ENCODE data around the gene MOB3A.

The MOB3A gene

DNA sequence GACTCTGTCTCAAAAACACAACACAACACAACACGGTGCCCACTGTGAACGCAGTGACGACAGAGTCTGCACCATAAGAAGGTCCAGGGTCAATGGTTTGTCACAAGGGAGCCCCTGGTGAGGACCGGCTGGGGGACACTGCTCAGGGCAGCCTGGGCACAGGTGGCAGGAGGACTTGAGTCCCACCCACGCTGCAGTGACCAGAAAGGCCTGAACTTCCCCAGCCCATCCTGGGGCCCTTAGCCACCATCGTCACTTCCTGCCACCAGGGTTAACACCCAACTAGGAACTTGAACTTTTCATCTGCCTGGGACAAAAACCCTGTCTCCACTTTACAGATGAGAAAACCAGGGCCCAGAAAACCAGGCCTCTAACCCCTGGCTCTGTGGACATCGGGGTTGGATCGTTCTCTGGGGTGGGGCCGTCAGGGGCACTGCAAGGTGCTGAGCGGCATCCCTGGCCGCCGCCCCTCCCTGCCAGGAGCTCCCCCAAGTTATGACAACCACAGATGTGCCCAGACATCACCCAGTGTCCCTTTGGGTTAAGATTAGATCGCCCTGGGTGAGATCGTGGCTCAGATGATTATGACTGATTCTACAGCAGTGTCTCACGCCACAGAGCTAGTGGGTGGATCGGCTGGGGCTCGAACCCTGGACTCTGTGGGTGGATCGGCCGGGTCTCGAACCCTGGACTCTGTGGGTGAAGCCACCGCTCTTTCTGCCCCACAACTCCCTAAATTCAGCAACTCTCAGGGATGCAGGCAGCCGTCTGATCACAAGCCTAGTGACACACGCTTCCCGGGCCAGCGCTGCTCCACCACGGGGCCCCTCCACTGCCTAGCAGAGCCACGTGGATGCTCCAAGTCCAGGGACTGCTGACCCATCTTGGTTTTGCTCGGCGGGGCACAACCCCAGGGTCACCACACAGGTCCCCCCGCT lies 14.0 kb downstream of the MOB3A start:
- peak; percentile 63 for DNase-seq

DNA sequence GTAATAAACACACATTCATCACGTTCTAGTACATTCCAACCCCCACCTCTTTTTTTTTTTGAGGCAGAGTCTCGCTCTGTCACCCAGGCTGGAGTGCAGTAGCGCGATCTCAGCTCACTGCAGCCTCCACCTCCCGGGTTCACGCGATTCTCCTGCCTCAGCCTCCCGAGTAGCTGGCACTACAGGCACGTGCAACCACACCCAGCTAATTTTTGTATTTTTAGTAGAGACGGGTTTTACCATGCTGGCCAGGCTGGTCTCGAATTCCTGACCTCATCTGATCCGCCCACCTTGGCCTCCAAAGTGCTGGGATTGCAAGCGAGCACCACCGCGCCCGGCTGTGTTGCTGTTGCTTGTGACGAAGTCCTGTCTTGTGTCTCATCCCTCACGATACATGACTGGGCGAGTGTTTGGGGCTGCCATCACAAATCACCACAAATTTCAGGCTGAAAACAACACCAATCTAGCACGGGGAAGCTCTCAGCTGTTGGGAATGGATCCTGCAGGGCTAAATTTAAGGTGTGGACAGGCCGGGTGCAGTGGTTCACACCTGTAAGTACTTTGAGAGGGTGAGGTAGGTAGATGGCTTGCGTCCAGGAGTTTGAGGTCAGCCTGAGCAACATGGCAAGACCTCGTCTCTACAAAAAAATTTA lies 15.7 kb downstream of the MOB3A start:
- DNase-seq, result no peak

DNA sequence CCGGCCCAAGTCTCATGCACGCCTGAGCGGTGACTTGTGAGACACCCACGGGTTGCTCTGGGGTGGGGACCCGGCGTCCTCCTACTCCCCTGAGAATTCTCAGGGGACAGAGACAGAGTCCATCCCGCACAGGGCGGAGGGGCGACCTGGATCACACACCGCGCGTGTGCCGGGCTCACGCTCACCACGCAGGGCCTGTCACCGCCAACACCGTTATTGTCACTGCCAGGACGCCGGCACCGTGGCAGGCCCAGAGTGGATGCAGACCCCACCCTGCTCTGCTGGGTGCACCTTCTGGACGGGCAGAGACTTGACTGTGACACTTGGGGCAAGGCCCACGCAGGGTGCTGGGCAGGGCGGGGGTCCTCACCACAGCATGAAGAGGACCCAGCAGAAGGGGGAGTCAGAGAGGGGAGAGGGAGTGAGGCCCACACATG lies 16.2 kb downstream of the MOB3A start:
- no peak for DNase-seq

- DNase-seq, result no peak
Observed at GRCh38 chr19:2079076-2079864, 16.9 kb downstream of the MOB3A start.

- DNase-seq, result no peak
Observed at GRCh38 chr19:2077833-2078619, 18.1 kb downstream of the MOB3A start.

DNA sequence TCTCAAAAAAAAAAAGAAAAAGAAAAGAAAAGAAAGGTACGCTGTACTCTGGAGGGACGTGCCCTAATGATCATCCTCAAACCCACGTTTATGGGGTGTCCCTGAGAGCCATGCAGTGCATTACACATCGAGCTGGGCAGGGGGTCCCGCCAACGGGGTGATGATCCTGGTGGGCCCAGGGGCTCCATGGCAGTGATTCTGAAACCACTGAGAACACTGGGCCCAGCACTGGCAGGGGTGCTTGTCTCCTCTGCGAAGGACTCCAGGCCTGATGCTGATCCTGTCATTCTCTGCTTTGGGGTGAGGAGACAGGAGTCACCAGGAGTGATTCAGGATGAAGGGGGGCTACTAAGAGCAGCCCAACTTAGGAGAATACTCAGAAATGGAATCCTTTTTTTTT lies 18.7 kb downstream of the MOB3A start:
- DNase-seq, result no peak

GRCh38 chr19:2076526-2076944 lies 19.6 kb downstream of the MOB3A start:
- no peak for DNase-seq

- no peak for DNase-seq
Observed at GRCh38 chr19:2072757-2073551, 23.2 kb downstream of the MOB3A start.

DNA sequence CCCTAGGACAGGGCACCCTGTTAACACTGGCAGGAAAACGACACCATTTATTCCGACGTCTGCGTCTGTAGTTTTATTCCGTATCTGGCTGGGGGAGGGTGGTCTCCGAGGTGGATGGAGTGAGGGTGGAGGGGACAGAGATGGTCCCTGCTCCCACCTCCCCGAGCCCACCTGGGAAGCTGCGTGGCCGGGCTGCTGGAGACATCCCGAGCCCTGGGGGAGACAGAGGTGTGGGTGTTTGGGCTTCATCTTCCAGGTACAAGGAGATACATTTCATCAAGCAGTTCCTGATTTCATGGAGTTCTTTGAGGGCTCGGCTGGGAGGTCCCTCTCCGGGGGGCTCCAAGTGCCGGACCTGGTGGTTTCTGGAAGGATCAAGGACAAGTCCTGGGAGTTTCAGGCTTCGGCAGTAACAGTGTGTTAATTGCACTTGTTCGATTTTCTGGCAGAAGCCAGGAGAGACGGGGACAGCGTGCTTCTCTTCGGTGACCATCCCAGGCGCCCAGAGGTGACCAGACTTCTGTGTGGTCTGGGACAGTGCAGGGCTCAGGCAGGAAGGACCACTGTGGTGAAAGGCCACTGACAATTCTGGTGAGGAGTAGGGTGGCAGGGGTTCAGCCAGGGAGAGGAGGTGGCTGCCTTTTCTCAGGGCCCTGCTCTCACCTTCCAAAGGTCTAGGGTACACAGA lies 25.0 kb downstream of the MOB3A start:
- DNase-seq, result no peak

DNA sequence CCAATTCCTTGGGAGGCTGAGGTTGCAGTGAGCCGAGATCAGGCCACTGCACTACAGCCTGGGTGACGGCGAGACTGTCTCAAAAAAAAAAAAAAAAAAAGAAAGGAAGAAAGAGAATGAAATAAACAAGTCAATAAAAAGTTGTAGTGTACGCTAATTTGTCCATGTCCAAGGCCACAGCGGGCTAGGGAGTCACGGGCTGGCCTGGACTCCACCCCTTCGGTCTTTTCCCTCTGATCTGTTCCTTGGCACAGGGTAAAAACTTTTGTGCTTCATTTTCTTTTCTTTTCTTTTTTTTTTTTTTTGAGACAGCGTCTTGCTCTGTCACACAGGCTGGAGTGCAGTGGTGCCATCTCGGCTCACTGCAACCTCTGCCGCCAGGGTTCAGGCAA lies 25.7 kb downstream of the MOB3A start:
- DNase-seq, result no peak

DNA sequence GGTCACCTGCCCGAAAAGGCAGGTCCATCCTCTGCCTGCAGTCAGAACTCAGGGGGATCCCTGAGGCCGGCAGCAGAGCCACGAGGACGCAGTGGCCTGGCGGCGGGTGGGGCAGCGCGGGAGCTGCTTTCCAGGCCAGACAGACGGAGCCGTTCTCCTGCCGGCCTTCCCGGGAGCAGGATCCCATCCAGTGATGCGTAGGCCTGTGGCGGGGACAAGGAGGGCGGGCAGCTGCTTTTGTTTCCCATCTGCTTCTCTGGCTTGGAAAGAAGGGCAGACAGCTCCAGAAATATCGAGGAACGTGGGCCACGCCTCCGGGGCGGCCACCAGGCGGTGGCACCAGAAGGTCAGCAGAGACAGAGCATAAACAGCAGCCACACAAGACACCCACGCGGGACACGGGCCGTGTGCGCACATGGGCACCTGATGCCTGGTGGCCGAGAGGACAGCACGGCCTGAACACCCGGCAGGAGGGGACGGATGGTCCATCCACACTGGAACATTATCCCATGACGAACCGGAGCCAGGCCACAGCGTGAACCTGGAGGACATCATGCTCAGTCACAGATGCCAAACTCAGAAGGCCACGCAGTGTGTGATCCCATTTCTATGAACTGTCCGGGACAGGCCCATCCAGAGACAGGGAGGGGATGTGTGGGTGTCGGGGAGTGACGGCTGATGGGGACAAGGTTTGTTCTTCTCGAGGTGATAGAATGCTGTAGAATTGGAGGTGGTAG lies 31.2 kb downstream of the MOB3A start:
- no peak for DNase-seq

GRCh38 chr19:2064395-2064787 lies 31.7 kb downstream of the MOB3A start:
- no peak for DNase-seq

DNA sequence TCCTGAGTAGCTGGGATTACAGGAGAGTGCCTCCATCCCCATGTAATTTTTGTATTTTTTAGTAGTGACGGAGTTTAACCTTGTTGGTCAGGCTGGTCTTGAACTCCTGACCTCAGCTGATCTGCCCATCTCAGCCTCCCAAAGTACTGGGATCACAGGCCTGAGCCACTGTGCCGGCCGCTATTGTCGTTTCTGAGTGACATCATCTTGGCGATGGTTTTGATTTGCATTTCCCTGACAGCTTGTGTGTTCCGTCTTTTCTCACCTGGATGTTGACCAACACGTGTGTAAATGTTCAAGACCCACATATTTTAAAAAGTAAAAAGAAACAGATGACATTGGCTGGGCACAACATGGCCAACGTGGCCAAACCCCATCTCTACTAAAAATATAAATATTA lies 32.3 kb downstream of the MOB3A start:
- DNase-seq, result no peak

DNA sequence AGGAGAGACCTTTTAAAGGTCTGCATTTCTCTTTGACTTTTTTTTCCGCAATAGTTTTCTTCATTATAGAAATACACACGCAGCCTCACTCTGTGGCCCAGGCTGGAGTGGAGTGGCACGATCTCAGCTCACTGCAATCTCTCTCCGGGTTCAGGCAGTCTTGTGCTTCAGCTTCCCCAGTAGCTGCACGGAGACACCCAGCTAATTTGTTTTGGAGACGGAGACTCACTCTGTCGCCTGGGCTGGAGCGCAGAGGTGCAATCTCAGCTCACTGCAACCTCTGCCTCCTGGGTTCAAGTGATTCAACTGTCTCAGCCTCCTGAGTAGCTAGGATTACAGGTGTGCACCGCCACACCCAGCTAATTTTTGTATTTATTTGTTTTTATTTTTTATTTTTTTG lies 33.4 kb downstream of the MOB3A start:
- no peak for DNase-seq

GRCh38 chr19:2062389-2062729 lies 33.8 kb downstream of the MOB3A start:
- DNase-seq, result no peak

DNA sequence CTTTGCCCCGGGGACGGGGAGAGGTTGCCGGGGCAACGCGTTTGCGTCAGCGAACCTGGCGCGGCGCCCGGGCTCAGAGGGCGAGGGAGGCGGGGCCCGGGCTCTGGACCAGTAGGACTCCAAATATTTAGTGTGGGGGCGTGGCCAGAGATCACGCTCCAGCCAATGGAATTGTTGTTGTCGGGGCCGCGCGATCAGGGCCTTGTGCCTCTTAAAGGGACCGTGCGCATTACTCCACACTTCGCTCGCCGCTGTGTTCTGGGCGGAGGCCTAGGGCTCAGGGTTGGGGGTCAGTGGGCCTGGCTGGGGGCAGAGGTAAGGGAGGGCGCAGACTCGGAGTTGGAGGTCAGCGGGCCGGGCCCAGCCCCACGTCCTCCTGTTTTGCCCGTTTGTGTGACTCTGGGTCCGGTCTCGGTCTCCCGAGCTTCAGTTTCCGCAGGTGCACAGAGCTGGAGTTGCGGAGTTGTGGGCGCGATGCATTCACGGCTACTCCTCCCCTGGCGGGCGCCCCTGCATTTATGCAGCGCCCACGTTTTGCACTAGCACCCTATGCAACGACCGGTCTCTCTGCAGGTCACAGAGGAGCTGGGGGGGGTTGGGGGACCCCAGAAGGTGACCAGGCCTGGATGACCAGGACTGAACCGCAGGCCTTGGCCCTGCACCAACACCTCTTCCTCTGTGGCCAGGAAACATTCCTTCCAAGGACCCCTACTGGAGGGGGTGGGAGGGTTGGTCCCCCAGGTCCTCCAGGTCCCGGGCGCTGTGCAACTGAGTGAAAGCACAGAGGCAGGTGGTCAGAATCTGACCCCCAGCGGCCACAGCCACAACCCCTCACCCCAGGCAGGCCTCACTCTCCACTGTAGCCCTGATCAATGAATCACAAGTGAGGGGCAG lies 34.4 kb downstream of the MOB3A start:
- DNase-seq, result peak; percentile 100

GRCh38 chr19:2060884-2061494 lies 35.1 kb downstream of the MOB3A start:
- DNase-seq, result no peak

GRCh38 chr19:2059422-2060201 lies 36.5 kb downstream of the MOB3A start:
- no peak for DNase-seq

Measured in activated T-cell treated with anti-CD3 and anti-CD28 coated beads, Interleukin-2, amount 50 U/mL, for 1 hour (primary cell).